Eye (tissue), 1 donor: ENCODE data around the gene FGF18.

Experiments used
- DNase-seq: peaks from one replicate; pipeline ENCODE4 v3.0.0-alpha.2; 2015

The FGF18 gene

GRCh38 chr5:171445644-171446516 lies 26.4 kb downstream of the FGF18 start:
- peak; percentile 58 for DNase-seq

- no peak for DNase-seq
Measured at GRCh38 chr5:171447226-171447625, 27.8 kb downstream of the FGF18 start.

GRCh38 chr5:171449426-171449825 lies 30.0 kb downstream of the FGF18 start:
- peak; percentile 30 for DNase-seq

- peak; percentile 74 for DNase-seq
Measured at GRCh38 chr5:171450423-171451331, 31.2 kb downstream of the FGF18 start.

DNA sequence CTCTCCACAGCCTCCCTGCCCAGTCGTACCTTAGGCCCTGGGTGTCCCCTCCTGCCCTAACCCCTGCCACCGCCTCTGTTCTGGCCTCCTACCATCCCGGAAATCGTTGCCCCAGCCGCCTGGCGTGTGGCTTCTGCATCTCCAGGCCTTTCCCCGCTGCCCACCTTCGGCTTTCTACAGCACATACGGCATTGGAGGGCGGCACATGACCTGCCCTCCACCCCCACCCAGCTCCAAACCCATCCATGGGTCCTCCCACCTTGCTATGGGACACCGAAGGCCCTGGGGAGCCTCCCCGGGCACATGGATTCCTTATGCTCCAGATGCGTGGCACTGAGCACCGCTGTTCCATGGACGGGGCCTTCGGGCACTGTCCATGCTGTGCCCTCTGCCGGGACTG lies 32.0 kb downstream of the FGF18 start:
- DNase-seq, result no peak

- DNase-seq, result no peak
Measured at GRCh38 chr5:171453056-171453725, 33.7 kb downstream of the FGF18 start.

DNA sequence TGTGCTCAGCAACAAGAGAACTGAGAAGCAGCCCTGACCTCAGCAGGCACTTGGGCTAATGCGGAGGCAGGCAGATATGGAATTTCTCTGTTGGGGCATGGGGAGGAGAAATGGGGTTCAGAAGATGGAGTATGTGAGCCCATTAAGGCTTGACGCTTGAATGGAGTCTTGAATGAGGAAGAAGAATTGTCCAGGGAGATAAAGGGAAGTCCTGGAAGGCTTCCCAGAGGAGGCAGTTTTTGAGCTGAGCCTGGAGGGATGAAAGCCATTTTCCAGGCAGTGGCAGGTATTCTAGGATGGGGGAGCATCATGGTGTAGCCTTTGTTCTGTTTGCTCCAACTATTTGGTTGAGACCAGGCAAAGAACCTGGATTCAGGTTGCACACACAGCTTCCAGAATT lies 34.5 kb downstream of the FGF18 start:
- DNase-seq, result no peak

DNA sequence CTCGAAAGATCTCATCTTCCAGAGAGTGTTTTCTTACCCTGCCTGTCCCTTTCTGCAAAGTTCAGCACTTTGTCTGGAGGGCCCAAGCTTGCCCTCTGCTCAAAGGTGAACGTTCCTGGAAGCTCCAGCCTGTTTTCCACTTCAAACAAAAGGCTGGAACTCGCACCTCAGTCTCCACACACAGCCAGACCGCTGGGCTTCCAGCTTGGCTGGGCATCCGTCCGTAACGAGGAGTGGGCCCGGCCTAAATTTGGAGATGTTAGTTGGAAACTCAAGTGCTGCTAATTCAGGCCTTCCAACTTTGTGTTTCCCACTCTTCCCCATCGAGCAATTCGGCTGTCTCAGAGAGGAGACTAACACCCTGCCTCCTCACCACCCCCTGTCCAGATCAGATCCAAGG lies 35.1 kb downstream of the FGF18 start:
- DNase-seq, result no peak

GRCh38 chr5:171455522-171455921 lies 36.1 kb downstream of the FGF18 start:
- no peak for DNase-seq

- no peak for DNase-seq
Measured at GRCh38 chr5:171457208-171457981, 37.9 kb downstream of the FGF18 start.

GRCh38 chr5:171459839-171460238 lies 40.4 kb downstream of the FGF18 start:
- DNase-seq, result no peak

GRCh38 chr5:171462136-171462927 lies 42.9 kb downstream of the FGF18 start:
- no peak for DNase-seq

DNA sequence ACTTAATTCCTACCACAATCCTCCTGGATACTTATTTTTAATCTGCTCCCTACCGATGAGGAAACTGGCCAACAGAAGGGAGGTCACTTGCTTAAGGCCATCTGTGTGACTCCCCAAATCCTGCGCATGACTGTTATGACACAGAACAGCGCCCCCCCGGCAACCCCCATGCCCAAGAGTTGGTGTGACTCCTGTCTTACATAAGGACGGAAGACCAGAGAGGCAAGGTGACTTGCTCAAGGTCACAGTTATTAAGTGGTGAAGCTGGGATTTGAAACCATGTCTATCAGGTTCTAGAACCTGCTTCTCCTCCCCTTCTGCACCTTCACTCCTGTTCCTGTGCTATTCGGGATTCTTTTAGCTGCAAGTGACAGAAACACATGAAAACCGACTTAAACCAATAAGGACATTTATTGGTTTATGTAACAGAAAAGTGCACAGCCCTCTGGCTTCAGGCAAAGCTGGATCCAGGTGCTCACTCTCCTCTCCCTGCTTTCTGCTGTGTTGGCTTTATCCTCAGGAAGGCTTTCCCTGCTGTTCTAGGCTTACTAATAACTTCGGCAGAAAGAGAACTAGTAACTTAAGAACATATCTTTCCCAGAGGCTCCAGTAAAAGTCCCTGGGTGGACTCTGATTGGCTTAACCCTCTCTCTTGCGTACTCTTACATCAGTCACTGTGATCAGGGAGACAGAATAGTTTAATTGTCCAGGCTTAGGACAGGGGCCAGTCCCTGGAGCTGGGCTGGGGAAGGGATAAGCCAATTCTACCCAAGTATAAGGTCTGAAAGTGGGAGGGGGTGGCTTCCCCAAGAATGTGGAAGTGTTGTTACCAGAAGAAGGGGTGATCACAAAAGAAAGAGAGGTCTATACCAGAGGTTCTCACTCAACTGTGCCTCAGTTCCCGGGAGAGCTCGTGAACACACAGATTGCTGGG lies 43.7 kb downstream of the FGF18 start:
- DNase-seq, result no peak

GRCh38 chr5:171463862-171464229 lies 44.4 kb downstream of the FGF18 start:
- DNase-seq, result no peak

DNA sequence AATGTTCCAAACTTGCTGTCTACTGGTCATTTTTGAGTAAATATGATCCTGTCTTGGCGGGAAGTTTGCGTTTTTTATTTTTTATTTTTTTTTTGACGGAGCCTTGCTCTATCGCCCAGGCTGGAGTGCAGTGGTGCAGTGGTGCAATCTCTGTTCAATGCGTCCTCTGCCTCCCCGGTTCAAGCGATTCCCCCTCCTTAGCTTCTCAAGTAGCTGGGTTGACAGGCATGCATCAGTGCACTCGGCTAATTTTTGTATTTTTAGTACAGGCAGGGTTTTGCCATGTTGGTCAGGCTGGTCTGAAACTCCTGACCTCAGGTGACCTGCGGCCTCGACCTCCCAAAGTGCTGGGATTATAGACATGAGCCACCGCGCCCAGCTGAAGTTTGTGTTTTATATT lies 45.4 kb downstream of the FGF18 start:
- DNase-seq, result no peak

- no peak for DNase-seq
Measured at GRCh38 chr5:171467107-171467506, 47.7 kb downstream of the FGF18 start.

GRCh38 chr5:171469326-171469725 lies 49.9 kb downstream of the FGF18 start:
- DNase-seq, result peak; percentile 67

DNA sequence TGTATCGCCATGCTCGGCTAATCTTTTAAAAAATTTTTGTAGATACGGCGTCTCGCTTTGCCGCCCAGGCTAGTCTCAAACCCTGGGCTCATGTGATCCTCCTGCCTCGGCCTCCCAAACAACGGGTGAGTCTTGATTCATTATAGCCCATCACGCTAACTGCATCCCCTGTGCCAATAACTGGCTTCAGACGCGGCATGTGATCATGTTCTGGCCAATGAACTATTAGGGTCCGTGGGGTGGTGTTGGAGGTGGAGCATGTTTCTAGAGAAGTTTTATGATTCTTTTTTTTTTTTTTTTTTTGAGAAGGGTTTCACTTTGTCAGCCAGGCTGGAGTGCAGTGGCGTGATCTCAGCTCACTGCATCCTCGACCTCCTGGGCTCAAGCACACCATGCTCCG lies 51.0 kb downstream of the FGF18 start:
- no peak for DNase-seq

- peak; percentile 58 for DNase-seq
Measured at GRCh38 chr5:171474230-171474813, 54.9 kb downstream of the FGF18 start.

DNA sequence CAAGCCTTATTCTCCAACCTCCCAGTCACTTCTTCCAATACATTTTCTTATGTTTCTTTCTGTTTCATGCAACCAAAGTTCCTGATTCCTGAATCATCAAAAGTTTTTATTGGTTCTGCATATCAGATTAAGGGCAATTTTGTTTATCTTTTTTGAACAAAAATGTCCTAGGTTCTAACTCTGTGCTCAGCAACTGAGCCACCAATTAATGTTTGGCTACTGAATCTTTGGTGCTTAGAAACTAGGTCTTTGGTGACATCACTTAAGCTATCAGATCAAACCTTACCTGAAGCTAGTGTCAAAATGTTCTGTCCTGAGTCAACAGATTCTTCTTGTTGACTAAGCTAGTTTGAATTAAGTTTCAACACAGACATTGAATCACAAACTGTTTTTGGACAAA lies 56.1 kb downstream of the FGF18 start:
- DNase-seq, result no peak
